Naive thymus-derived CD4-positive, alpha-beta T cell (primary cell): ENCODE results near the gene KCTD12. TPM values are rescaled to one million over a fixed set of nuclear protein-coding genes. Genes with fewer than 3 reads are reported as not detected.

Source experiments
- ATAC-seq: fragments of 150-1000 bp; cut with Tn5 transposase; 2 replicates; pipeline ENCODE4 v1.10.0; 2021; ENCODE audit warnings: mild to moderate bottlenecking, moderate library complexity
- CTCF ChIA-PET: fragments of 350-600 bp; sonication (Branson Sonifier 250); formaldehyde crosslinking; loops from one replicate; lab custom pipeline; 2021; ENCODE audit warnings: antibody characterized with exemption; lab: Charles Lee
- POLR2A ChIA-PET: fragments of 350-600 bp; sonication (Branson Sonifier 250); formaldehyde crosslinking; loops from one replicate; lab custom pipeline; 2021; ENCODE audit warnings: antibody characterized with exemption, inconsistent platforms; lab: Charles Lee
- DNase-seq, 9 donors: peaks; one replicate each; pipeline versions ENCODE4 v3.0.0 to v3.0.0-alpha.2; 2020 to 2022; ENCODE audit warnings: mixed read lengths in 1 of 9
- H3K27ac ChIP-seq: one replicate; pipeline ENCODE4 v1.7.0; 2013; ENCODE audit warnings: mild to moderate bottlenecking, low read depth, low read length, moderate library complexity
- H3K27me3 ChIP-seq, 2 donors: one replicate each; pipeline ENCODE4 v1.7.0; 2013; ENCODE audit warnings: low read length in 2 of 2, mild to moderate bottlenecking in 2 of 2, moderate library complexity in 2 of 2; ENCODE audit not compliant: control insufficient read depth in 2 of 2, insufficient read depth in 2 of 2
- H3K36me3 ChIP-seq, 3 experiments: 1 replicate in 2 of 3; 2 replicates in 1 of 3; pipeline ENCODE4 v1.7.0; 2013; ENCODE audit warnings: low read length in 3 of 3, mild to moderate bottlenecking in 3 of 3, moderate library complexity in 1 of 3; ENCODE audit not compliant: insufficient read depth in 3 of 3, control insufficient read depth in 2 of 3
- H3K4me1 ChIP-seq, 2 donors: one replicate each; pipeline ENCODE4 v1.7.0; 2013; ENCODE audit warnings: low read length in 2 of 2, mild to moderate bottlenecking in 2 of 2, moderate library complexity in 1 of 2; ENCODE audit not compliant: control insufficient read depth in 2 of 2, insufficient read depth in 2 of 2
- H3K4me3 ChIP-seq: 2 replicates; pipeline ENCODE4 v1.7.0; 2013; ENCODE audit warnings: mild to moderate bottlenecking, low read length
- H3K9me3 ChIP-seq, 3 experiments: 1 replicate in 2 of 3; 2 replicates in 1 of 3; pipeline ENCODE4 v1.7.0; 2013; ENCODE audit warnings: low read length in 3 of 3; ENCODE audit not compliant: control insufficient read depth in 2 of 3
- H3K27ac Mint-ChIP-seq, 9 donors: one replicate each; pipeline ENCODE4 v1.8.0; 2020 to 2022; ENCODE audit warnings: mixed read lengths in 9 of 9, mild to moderate bottlenecking in 8 of 9, moderate library complexity in 5 of 9, inconsistent platforms in 2 of 9
- H3K27me3 Mint-ChIP-seq, 5 donors: one replicate each; pipeline ENCODE4 v1.8.0; 2021 to 2022; ENCODE audit warnings: mixed read lengths in 5 of 5, mild to moderate bottlenecking in 1 of 5
- H3K36me3 Mint-ChIP-seq, 5 donors: one replicate each; pipeline ENCODE4 v1.8.0; 2020 to 2022; ENCODE audit warnings: mixed read lengths in 5 of 5, mild to moderate bottlenecking in 3 of 5, inconsistent platforms in 1 of 5
- H3K4me1 Mint-ChIP-seq, 7 donors: one replicate each; pipeline ENCODE4 v1.8.0; 2020 to 2022; ENCODE audit warnings: mixed read lengths in 7 of 7, mild to moderate bottlenecking in 3 of 7, inconsistent platforms in 1 of 7
- H3K4me3 Mint-ChIP-seq, 10 donors: one replicate each; pipeline ENCODE4 v1.8.0; 2020 to 2022; ENCODE audit warnings: mild to moderate bottlenecking in 10 of 10, mixed read lengths in 10 of 10, moderate library complexity in 6 of 10, inconsistent platforms in 2 of 10
- H3K9me3 Mint-ChIP-seq, 11 donors: one replicate each; pipeline ENCODE4 v1.8.0; 2020 to 2022; ENCODE audit warnings: mixed read lengths in 11 of 11, mild to moderate bottlenecking in 4 of 11, inconsistent platforms in 1 of 11, moderate library complexity in 1 of 11
- intact Hi-C, 2 donors: fragments of 100-400 bp; cut with micrococcal nuclease; formaldehyde crosslinking; loops; one replicate each; pipeline ENCODE4 v1.15.1; 2023
- polyA plus RNA-seq, 2 donors: library from polyadenylated mRNA; unstranded; fragments of 300-500 nt; fragmentation: Illumina TruSeq; gene quantifications; one replicate each; pipeline ENCODE4 v1.2.3, GENCODE V29; 2021
- total RNA-seq, 6 experiments: library from RNA in 5 of 6; stranded (reverse) in 5 of 6; gene quantifications; 1 replicate in 5 of 6; 2 replicates in 1 of 6; pipeline ENCODE4 v1.2.3 and lab custom pipeline; 2021 to 2026

The KCTD12 gene
- total RNA-seq, result 10 to 100 TPM in 4 of 5 experiments, 1 to 10 TPM in 1; 7.6 to 48.0 (median 14.0) TPM
- under 1 TPM; 0.61 to 0.72 TPM for polyA plus RNA-seq
- total RNA-seq (lab: John Stamatoyannopoulos, UW), result 21.0 reads per million, percentile 51 among the genes with 10 or more reads in this experiment

DNA sequence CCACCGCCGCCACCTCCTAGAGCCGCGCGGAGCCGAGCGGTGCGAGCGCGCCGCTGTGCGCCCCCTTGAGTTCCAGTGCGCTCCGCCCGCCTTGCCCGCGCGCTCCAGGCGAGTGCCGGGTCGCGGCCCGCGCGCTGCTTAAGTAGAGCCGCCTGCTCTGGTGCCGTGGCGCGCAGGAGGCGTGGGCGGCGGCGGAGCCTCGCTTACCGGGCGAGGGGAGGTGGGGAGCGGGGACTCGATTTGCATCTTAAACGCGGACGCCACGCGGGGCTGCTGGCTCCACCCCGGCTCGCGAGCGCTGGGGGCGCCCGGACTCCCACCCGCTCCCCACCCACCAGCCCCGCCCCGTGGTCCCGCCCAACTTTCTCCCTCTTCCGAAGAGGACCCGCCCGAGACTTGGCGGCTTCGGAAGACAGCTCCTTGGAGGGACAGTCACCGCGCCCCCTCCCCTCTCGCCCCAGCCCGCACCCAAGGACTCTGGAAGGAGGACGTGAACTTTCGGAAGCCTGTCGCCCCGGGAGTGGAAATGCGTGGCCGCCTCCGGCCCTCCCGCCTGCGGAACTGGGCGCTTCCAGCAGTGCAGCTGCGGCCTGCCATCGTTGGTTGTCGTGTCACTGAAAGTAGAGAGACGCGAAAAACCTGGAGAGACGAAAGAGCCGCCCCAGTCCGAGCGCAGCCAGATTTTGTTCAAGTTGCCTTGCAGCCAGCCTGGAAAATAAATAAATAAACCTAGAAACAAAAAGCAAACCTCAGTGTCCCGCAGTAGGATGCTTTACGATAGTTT, at the start of gene KCTD12:
KCTD12 (minus strand) TSS at position 114 of the 784 bp plus-strand sequence. CDS start 257 bp downstream, outside the sequence.
- DNase-seq, result peak; percentile 73 to 84 (median 80)
- CTCF ChIA-PET, result interaction anchor here (0.8 to 2.8 kb wide), 6 partner anchors 8 to 106 kb away, joined by 3 to 18 read pairs (median 8); no protein-coding TSS in a partner anchor
- Histone ChIP-seq H3K27ac (peak within 1 kb of the TSS; percentile 55), H3K4me3 (peak within 1 kb of the TSS; percentile 62), H3K36me3 (no peaks in the 10 kb centered on the region), H3K9me3 (no peaks in the 10 kb centered on the region), H3K4me1 (peaks cover 4 to 8% of the 10 kb centered on the region in 2 donors), H3K27me3 (peaks cover 0 to 3% of the 10 kb centered on the region in 2 donors)
- Mint-ChIP-seq H3K27ac (peak within 1 kb of the TSS; percentile 63 to 85 (median 76)), H3K27me3 (peaks cover 0 to 47% (median 8%) of the 10 kb centered on the region in 5 donors), H3K36me3 (no peaks in the 10 kb centered on the region), H3K4me3 (peak within 1 kb of the TSS; percentile 88 to 95 (median 92)), H3K4me1 (peaks cover 20 to 37% (median 32%) of the 10 kb centered on the region in 7 donors), H3K9me3 (peaks cover 0 to 1% (median 0%) of the 10 kb centered on the region in 11 donors)
- ATAC-seq, result peak; percentile 86
- POLR2A ChIA-PET, result interaction anchor here (0.5 to 4.0 kb wide), 19 partner anchors 9 to 1125 kb away, joined by 3 to 35 read pairs (median 4); partner anchors contain the start of genes CLN5, FBXL3 and SLAIN1
- intact Hi-C loops, result loop anchor here (1.0 to 5.0 kb wide), 16 partner anchors 7 to 1564 kb away; partner anchors contain the start of genes CLN5 (in 2 of the 2), FBXL3 (in 1 of the 2), LMO7 (in 1 of the 2) and MYCBP2 (in 1 of the 2)

DNA sequence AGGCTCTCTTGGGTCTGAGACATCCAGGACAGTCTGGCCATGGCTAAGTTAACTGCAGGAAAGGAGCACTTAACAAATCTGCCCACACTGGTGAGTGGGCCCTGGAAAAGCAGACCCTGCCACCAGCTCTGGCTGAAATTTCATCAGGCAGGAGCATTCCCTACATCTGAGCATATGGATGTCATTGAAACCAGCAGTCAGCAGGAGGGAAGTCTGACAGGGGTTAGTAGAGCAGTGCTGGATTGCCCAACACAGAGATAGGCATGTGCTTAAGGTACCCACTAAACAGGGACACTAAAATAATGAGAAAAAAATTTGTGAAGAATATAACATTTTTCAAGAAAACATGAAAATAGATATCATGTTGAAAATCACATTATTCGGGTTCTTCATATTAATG, 48.5 kb upstream of the KCTD12 start:
- Histone ChIP-seq H3K27me3 (no peaks in the 10 kb centered on the region), H3K4me1 (no peaks in the 10 kb centered on the region), H3K9me3 (no peaks in the 10 kb centered on the region), H3K4me3 (no peak overlapping the region), H3K27ac (no peak overlapping the region), H3K36me3 (no peaks in the 10 kb centered on the region)
- H3K9me3 Mint-ChIP-seq, result peaks cover 0 to 9% (median 2%) of the 10 kb centered on the region in 11 donors
- ChIA-PET POLR2A (no interaction called here), CTCF (no interaction called here)
- intact Hi-C loops, result no loop called here
- no peak overlapping the region for H3K27ac Mint-ChIP-seq
- ATAC-seq (no peak), DNase-seq (no peak)
- H3K4me1 Mint-ChIP-seq, result no peaks in the 10 kb centered on the region
- no peak overlapping the region for H3K4me3 Mint-ChIP-seq
- H3K27me3 Mint-ChIP-seq, result peaks cover 0 to 6% (median 4%) of the 10 kb centered on the region in 5 donors
- no peaks in the 10 kb centered on the region for H3K36me3 Mint-ChIP-seq

DNA sequence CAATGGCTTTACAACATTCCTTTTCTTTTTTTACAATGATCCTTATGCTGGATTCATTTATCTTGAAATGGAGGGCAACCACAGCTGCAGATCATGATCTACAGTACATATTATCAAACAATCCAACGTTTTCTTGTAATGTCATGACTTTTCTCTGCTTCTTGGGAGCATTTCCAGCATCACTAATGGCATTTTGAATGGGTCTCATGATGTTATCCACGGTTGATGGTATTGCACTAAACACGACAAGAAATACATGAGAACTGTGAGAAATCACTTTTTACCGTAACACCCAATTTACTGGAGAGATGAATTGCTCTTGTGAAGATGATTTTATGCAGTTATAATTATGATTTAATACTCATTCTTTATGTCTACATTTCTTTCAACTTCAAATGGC, 45.9 kb upstream of the KCTD12 start:
- Mint-ChIP-seq H3K4me3 (no peak overlapping the region), H3K27ac (no peak overlapping the region), H3K36me3 (no peaks in the 10 kb centered on the region), H3K27me3 (peaks cover 0 to 9% (median 3%) of the 10 kb centered on the region in 5 donors), H3K9me3 (peaks cover 0 to 9% (median 2%) of the 10 kb centered on the region in 11 donors), H3K4me1 (peaks cover 0 to 4% (median 0%) of the 10 kb centered on the region in 7 donors)
- no peaks in the 10 kb centered on the region for H3K4me1 ChIP-seq
- no peak overlapping the region for H3K27ac ChIP-seq
- ATAC-seq (no peak), DNase-seq (no peak)
- no peaks in the 10 kb centered on the region for H3K27me3 ChIP-seq
- H3K4me3 ChIP-seq, result no peak overlapping the region
- H3K9me3 ChIP-seq, result no peaks in the 10 kb centered on the region
- intact Hi-C loops, result no loop called here
- POLR2A ChIA-PET, result no interaction called here
- no peaks in the 10 kb centered on the region for H3K36me3 ChIP-seq
- CTCF ChIA-PET, result interaction anchor here (1.1 kb wide), 1 partner anchor 10 kb away, joined by 5 read pairs; no protein-coding TSS in a partner anchor

DNA sequence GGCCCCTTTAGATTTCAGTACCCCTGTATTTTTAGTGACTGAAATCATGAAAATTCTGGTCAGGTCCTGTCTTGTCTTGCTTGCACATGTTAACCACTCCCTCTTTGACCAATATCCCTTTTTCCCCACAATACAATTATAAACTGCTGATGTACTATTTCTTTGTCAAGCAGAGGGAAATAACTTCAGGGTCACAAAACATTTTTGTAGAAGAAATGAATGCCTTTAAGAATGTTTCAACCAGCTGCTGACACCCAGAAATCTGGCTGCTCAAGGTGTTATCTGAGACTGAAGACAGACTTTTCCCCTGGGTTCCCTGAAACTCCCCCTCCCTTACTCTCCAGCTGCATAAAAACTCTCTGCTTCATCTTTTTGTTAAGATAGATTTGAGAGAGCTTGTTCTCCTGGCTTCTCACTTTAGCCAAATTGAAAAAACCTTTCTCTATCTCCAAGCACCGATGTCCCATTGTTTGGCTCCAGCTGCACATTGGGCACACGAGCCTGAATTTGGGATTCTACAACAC, 43.7 kb upstream of the KCTD12 start:
- Histone ChIP-seq H3K27ac (no peak overlapping the region), H3K27me3 (no peaks in the 10 kb centered on the region), H3K36me3 (no peaks in the 10 kb centered on the region), H3K4me1 (no peaks in the 10 kb centered on the region), H3K9me3 (no peaks in the 10 kb centered on the region), H3K4me3 (no peak overlapping the region)
- DNase-seq (no peak), ATAC-seq (no peak)
- Mint-ChIP-seq H3K27ac (no peak overlapping the region), H3K4me3 (no peak overlapping the region), H3K9me3 (peaks cover 0 to 9% (median 0%) of the 10 kb centered on the region in 11 donors), H3K27me3 (peaks cover 0 to 9% (median 6%) of the 10 kb centered on the region in 5 donors), H3K4me1 (peaks cover 0 to 4% (median 0%) of the 10 kb centered on the region in 7 donors), H3K36me3 (no peaks in the 10 kb centered on the region)
- intact Hi-C loops, result no loop called here
- ChIA-PET POLR2A (no interaction called here), CTCF (no interaction called here)

DNA sequence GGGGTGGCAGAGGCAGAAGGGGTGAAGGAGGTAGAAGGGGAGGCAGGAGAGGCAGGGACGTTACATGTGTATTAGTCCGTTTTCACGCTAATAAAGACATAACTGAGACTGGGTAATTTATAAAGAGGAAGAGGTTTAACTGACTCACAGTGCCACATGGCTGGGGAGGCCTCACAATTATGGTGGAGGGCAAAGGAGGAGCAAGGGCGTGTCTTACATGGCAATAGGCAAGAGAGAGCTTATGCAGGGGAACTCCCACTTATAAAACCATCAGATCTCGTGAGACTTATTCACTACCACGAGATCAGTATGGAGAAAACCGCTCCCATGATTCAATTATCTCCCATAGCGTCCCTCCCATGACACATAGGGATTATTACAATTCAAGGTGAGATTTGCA, 43.1 kb upstream of the KCTD12 start:
- Histone ChIP-seq H3K27me3 (no peaks in the 10 kb centered on the region), H3K4me3 (no peak overlapping the region), H3K27ac (no peak overlapping the region), H3K36me3 (no peaks in the 10 kb centered on the region), H3K9me3 (no peaks in the 10 kb centered on the region), H3K4me1 (no peaks in the 10 kb centered on the region)
- peaks cover 0 to 4% (median 0%) of the 10 kb centered on the region in 7 donors for H3K4me1 Mint-ChIP-seq
- POLR2A ChIA-PET, result no interaction called here
- intact Hi-C loops, result no loop called here
- H3K4me3 Mint-ChIP-seq, result no peak overlapping the region
- H3K36me3 Mint-ChIP-seq, result no peaks in the 10 kb centered on the region
- CTCF ChIA-PET, result no interaction called here
- no peak for DNase-seq
- peaks cover 0 to 15% (median 6%) of the 10 kb centered on the region in 5 donors for H3K27me3 Mint-ChIP-seq
- no peak for ATAC-seq
- H3K27ac Mint-ChIP-seq, result peak overlapping the region in 1 of 9 donors; percentile 2
- H3K9me3 Mint-ChIP-seq, result peaks cover 0 to 9% (median 0%) of the 10 kb centered on the region in 11 donors

DNA sequence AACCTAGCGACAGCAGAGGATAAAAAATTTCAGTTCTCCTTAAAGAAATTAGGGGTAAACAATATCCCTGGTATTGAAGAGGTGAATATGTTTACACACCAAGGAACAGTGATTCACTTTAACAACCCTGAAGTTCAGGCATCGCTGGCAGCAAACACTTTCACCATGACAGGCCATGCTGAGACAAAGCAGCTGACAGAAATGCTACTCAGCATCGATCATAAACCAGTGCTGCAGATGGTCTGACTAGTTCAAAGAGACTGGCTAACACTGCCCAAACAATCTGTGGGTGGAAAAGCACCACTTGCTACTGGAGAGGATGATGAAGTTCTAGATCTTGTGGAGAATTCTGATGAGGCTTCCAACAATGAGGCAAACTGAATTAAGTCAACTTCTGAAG, 42.3 kb upstream of the KCTD12 start:
- H3K9me3 ChIP-seq, result no peaks in the 10 kb centered on the region
- no peak overlapping the region for H3K4me3 ChIP-seq
- no peaks in the 10 kb centered on the region for H3K27me3 ChIP-seq
- POLR2A ChIA-PET, result no interaction called here
- peaks cover 0 to 15% (median 6%) of the 10 kb centered on the region in 5 donors for H3K27me3 Mint-ChIP-seq
- H3K4me1 Mint-ChIP-seq, result peaks cover 0 to 4% (median 0%) of the 10 kb centered on the region in 7 donors
- no peaks in the 10 kb centered on the region for H3K4me1 ChIP-seq
- H3K27ac ChIP-seq, result no peak overlapping the region
- H3K9me3 Mint-ChIP-seq, result peaks cover 0 to 9% (median 0%) of the 10 kb centered on the region in 11 donors
- no peak overlapping the region for H3K4me3 Mint-ChIP-seq
- no peak for DNase-seq
- H3K27ac Mint-ChIP-seq, result no peak overlapping the region
- H3K36me3 Mint-ChIP-seq, result no peaks in the 10 kb centered on the region
- CTCF ChIA-PET, result no interaction called here
- no peaks in the 10 kb centered on the region for H3K36me3 ChIP-seq
- intact Hi-C loops, result no loop called here
- no peak for ATAC-seq
